Measurements from ENCODE around the gene FOXD3. TPM values are rescaled to one million over a fixed set of nuclear protein-coding genes. Genes with fewer than 3 reads are reported as not detected.
"Not testable (repeated sequence)": the region's sequence is repeated elsewhere in the genome, so short reads cannot be mapped to it uniquely, and the experiment has no call there.

FOXD3 gene
- total RNA-seq, 1 donor from 2014 or later, result not detected

- not testable (repeated sequence) for DNase-seq (ENCODE audit: extremely low read depth, low read depth, low spot score)
Observed at GRCh38 chr1:63356234-63356633, 33.9 kb downstream of the FOXD3 start.

- no peak for DNase-seq (ENCODE audit: extremely low read depth, low read depth, low spot score)
Observed at GRCh38 chr1:63359561-63359960, 37.2 kb downstream of the FOXD3 start.

DNA sequence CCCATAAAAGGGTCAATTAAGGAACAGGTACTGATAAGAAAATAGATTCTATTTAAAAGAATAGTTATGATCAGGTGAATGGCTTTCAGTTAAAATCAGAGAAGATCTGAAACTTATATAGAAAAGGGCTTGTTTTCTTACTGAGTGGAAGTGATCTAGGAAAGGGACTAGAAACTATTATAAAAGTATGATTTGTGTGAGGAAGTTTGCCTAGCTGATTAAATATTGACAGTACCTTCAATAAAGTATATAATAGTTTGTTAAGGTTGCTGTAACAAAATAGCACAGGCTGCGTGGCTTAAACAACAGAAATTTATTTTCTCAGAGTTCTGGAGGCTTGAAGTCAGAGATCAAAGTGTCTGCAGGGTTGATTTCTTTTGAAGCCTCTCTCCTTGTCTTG is 39.7 kb downstream of the FOXD3 start:
- no peak for DNase-seq (ENCODE audit: extremely low read depth, low read depth, low spot score)

- no peak for DNase-seq (ENCODE audit: extremely low read depth, low read depth, low spot score)
Observed at GRCh38 chr1:63362578-63362977, 40.2 kb downstream of the FOXD3 start.

DNA sequence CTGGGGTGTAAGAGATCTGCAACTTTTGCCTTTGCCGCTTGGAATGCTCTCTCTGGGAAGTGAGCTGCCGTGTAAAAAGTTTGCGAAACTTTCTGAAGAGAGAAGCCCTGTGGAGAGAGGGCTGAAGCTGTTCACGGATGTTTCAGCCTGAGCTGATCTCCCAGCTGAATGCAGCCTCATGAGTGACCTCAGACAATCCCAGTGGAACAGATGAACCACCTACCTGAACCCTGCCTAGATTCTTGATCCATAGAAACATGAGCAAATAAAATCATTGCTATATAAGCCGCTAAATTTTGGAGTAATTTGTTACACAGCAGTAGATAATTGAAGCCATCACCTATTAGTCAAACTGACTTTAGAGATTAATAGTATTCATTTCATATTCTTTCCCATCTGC is 40.6 kb downstream of the FOXD3 start:
- no peak for DNase-seq (ENCODE audit: extremely low read depth, low read depth, low spot score)

GRCh38 chr1:63366908-63367214 is 44.5 kb downstream of the FOXD3 start:
- DNase-seq (ENCODE audit: extremely low read depth, low read depth, low spot score), result no peak

DNA sequence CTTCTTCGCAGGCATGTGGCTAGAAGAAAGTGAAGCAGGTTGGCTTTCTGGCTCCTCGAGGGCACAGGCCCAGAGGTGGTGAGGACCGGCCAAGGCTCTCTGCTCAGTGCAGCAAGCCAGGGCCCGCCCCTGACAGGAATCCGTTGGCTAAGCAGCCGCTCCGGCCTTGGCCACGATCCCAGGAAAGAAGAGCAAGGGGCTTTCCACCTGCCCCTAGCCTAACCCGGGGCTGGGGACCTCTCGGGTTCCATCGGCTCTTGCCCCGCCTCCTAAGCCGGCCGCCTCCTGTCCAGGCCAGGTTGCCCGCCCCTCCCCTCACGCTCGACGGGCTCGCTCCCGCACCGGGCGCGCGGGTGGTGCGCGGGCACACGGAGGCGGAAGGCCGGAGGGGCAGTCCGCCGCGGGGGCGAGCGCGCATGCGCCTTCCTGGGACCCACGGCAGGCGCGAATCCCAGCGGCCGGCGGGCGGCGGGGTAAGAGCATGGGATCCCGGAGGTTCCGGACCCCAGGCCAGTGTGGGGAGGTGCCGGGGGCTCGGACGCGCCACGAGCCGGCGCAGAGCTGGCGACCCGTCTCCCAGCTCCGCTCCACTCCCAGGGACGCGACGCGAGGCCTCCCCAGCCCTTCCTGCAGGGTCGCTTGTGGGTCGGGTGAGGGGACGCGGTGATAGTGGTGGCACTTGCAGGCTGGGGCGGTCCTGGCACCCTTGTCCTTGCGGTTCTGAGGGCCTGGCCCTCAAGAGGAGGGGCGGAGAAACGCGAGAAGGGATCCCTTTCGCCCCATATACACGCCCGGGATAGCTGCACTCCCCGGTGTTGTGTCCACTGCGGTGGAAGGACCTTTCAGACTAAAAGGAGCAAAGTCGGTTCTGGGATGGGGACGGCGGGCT is 45.1 kb downstream of the FOXD3 start, which contains the start of gene ALG6:
Gene ALG6 (plus strand): TSS at position 413 of the 889 bp plus-strand sequence. CDS start 3,351 bp downstream, outside the sequence.
- no peak for DNase-seq (ENCODE audit: extremely low read depth, low read depth, low spot score)

- DNase-seq (ENCODE audit: extremely low read depth, low read depth, low spot score), result no peak
Observed at GRCh38 chr1:63368131-63368530, 45.8 kb downstream of the FOXD3 start.

Other genes with a start within 250 kb of the FOXD3 start
- gene ALG6, start 45.1 kb downstream of the FOXD3 start, total RNA-seq, result 8.5 and 11.0 TPM in 2 replicates
- gene ITGB3BP, start 200.7 kb downstream of the FOXD3 start, total RNA-seq, result 11.5 and 17.2 TPM in 2 replicates
- 2.4 and 5.2 TPM in 2 replicates for gene EFCAB7, start 201.0 kb downstream of the FOXD3 start, total RNA-seq